Lung (tissue), 12 donors: ENCODE data around the gene KIF3B. TPM values are rescaled to one million over a fixed set of nuclear protein-coding genes. Genes with fewer than 3 reads are reported as not detected.

Source experiments
- ATAC-seq: fragments of 200-7000 bp; cut with Tn5 transposase; one replicate; pipeline ENCODE4 v1.9.1; 2020; ENCODE audit warnings: moderate number of reproducible peaks; ENCODE audit not compliant: insufficient read depth, low FRiP score
- DNase-seq, 3 donors: peaks; one replicate each; pipeline ENCODE4 v3.0.0-alpha.2; 2013 to 2017
- H3K27ac ChIP-seq, 2 donors: one replicate each; pipeline ENCODE4 v1.5.1; 2013; ENCODE audit warnings: mild to moderate bottlenecking in 2 of 2, moderate library complexity in 2 of 2, control low read depth in 1 of 2, inconsistent platforms in 1 of 2, low read depth in 1 of 2, low read length in 1 of 2
- H3K27me3 ChIP-seq, 3 donors: one replicate each; pipeline ENCODE4 v1.5.1; 2013; ENCODE audit warnings: low read length in 2 of 3; ENCODE audit not compliant: control insufficient read depth in 3 of 3, insufficient read depth in 3 of 3
- H3K36me3 ChIP-seq, 4 donors: one replicate each; pipeline ENCODE4 v1.5.1; 2013; ENCODE audit warnings: low read length in 4 of 4, mild to moderate bottlenecking in 1 of 4, moderate library complexity in 1 of 4; ENCODE audit not compliant: control insufficient read depth in 4 of 4, insufficient read depth in 4 of 4
- H3K4me1 ChIP-seq, 5 donors: one replicate each; pipeline ENCODE4 v1.5.1; 2013; ENCODE audit warnings: low read length in 5 of 5, mild to moderate bottlenecking in 2 of 5, moderate library complexity in 1 of 5; ENCODE audit not compliant: control insufficient read depth in 5 of 5, insufficient read depth in 5 of 5
- H3K4me3 ChIP-seq: one replicate; pipeline ENCODE4 v1.5.1; 2013; ENCODE audit warnings: mild to moderate bottlenecking, control low read depth, moderate library complexity
- H3K9ac ChIP-seq, 2 donors: one replicate each; pipeline ENCODE4 v1.5.1; 2013; ENCODE audit warnings: low read length in 2 of 2, control low read depth in 1 of 2; ENCODE audit not compliant: insufficient read depth in 1 of 2
- H3K9me3 ChIP-seq, 4 donors: one replicate each; pipeline ENCODE4 v1.5.1; 2013; ENCODE audit warnings: low read length in 3 of 4, mild to moderate bottlenecking in 1 of 4, moderate library complexity in 1 of 4; ENCODE audit not compliant: control insufficient read depth in 4 of 4, insufficient read depth in 3 of 4
- CTCF ChIP-seq: IDR thresholded peaks from 2 replicates; pipeline ENCODE4 v1.5.1; 2012; ENCODE audit warnings: mild to moderate bottlenecking; ENCODE audit errors: control extremely low read depth, extremely low read depth
- WGBS, 2 donors: extraction: QIAGEN DNeasy Blood & Tissue Kit; methylation state at CpG; one replicate each; pipeline ENCODE4 v1.1.7; 2013; 5-methylcytosine and 5-hydroxymethylcytosine counted together
- polyA plus RNA-seq, 2 donors: library from polyadenylated mRNA; stranded (reverse); fragments of 200-250 nt; gene quantifications; one replicate each; pipeline ENCODE4 v1.2.1, GENCODE V29; 2013
- total RNA-seq, 2 donors: library from RNA; depleted of rRNA in 1 of 2; stranded (reverse); fragments of >200 nt in 1 of 2; gene quantifications; one replicate each; pipeline ENCODE4 v1.2.1, GENCODE V29; 2014 to 2021
- donor health status: control.
- donor health status: control.
- donor health status: Bipolar disorder and iron deficiency.
- donor health status: healthy.
- donor health status: DM: yes; HTN: yes; CAD: no.

KIF3B gene
- total and polyA plus RNA-seq, 4 donors, result 8.5 to 35.3 (median 23.2) TPM

- Histone ChIP-seq H3K27me3 (no peaks in the 10 kb centered on the region), H3K9me3 (no peaks in the 10 kb centered on the region), H3K27ac (no peak overlapping the region), H3K4me1 (peaks cover 0 to 7% (median 6%) of the 10 kb centered on the region in 5 donors), H3K4me3 (no peak overlapping the region), H3K36me3 (peaks cover 3 to 13% (median 10%) of the 10 kb centered on the region in 4 donors), H3K9ac (no peak overlapping the region)
- TF ChIP-seq CTCF, result no peak
- WGBS, 2 donors, result 75 to 86% methylated on average over 7 of the region's 7 CpGs
- ATAC-seq (no peak), DNase-seq (no peak)
These were observed 52.5 kb downstream of the KIF3B start for GRCh38 chr20:32329817-32330554.

GRCh38 chr20:32330555-32330897 is 53.1 kb downstream of the KIF3B start:
- H3K9ac ChIP-seq, result no peak overlapping the region
- no peaks in the 10 kb centered on the region for H3K9me3 ChIP-seq
- ATAC-seq, result no peak
- DNase-seq, result no peak
- no peak overlapping the region for H3K4me3 ChIP-seq
- H3K36me3 ChIP-seq, result peaks cover 3 to 12% (median 9%) of the 10 kb centered on the region in 4 donors
- H3K27me3 ChIP-seq, result no peaks in the 10 kb centered on the region
- WGBS, 2 donors, result 55 to 75% methylated on average over 1 of the region's 1 CpG
- H3K27ac ChIP-seq, result no peak overlapping the region
- no peak for TF ChIP-seq CTCF
- peaks cover 0 to 7% (median 6%) of the 10 kb centered on the region in 5 donors for H3K4me1 ChIP-seq

- peaks cover 3 to 13% (median 6%) of the 10 kb centered on the region in 4 donors for H3K36me3 ChIP-seq
- no peaks in the 10 kb centered on the region for H3K27me3 ChIP-seq
- 79 to 90% methylated on average over 3 of the region's 3 CpGs for WGBS, 2 donors
- no peak overlapping the region for H3K9ac ChIP-seq
- H3K27ac ChIP-seq, result peak overlapping the region in 1 of 2 donors; percentile 52
- peaks cover 0 to 3% (median 0%) of the 10 kb centered on the region in 5 donors for H3K4me1 ChIP-seq
- H3K4me3 ChIP-seq, result no peak overlapping the region
- H3K9me3 ChIP-seq, result no peaks in the 10 kb centered on the region
- no peak for TF ChIP-seq CTCF
- DNase-seq, result no peak
- ATAC-seq, result no peak
These were observed 55.2 kb downstream of the KIF3B start for GRCh38 chr20:32332614-32333013.
